Breast epithelium (tissue), 3 donors: Measurements from ENCODE around the gene LIME1.

ENCODE experiments used
- CTCF ChIP-seq, 3 donors: fragments of 450-650 bp; IDR thresholded peaks; one replicate each; pipeline ENCODE4 v1.5.1; 2016 to 2017; ENCODE audit warnings: antibody characterized with exemption in 3 of 3, mild to moderate bottlenecking in 3 of 3, moderate library complexity in 3 of 3
- POLR2A ChIP-seq: fragments of 450-650 bp; IDR thresholded peaks from one replicate; pipeline ENCODE4 v1.6.1; 2016; ENCODE audit warnings: antibody characterized with exemption, mild to moderate bottlenecking, moderate library complexity

GRCh38 chr20:63759377-63759901 lies 23.0 kb downstream of the LIME1 start:
- TF ChIP-seq CTCF (IDR thresholded peaks at IDR 0.05) (no peak), POLR2A (no peak)
